Esophagus squamous epithelium (tissue), 4 donors: ENCODE measurements around the gene GANC.

Experiments used
- CTCF ChIP-seq, 6 experiments: fragments of 450-650 bp in 4 of 6; fragments of 200-600 bp in 2 of 6; sonication (generic) in 2 of 6; IDR thresholded peaks; one replicate each; pipeline ENCODE4 v1.5.1; 2016 to 2019; ENCODE audit warnings: antibody characterized with exemption in 6 of 6, mild to moderate bottlenecking in 4 of 6, moderate library complexity in 4 of 6
- POLR2A ChIP-seq, 4 donors: fragments of 450-650 bp; IDR thresholded peaks; one replicate each; pipeline ENCODE4 v1.6.1; 2017; ENCODE audit warnings: antibody characterized with exemption in 4 of 4, mild to moderate bottlenecking in 4 of 4, moderate library complexity in 3 of 4

- TF ChIP-seq CTCF (IDR thresholded peaks at IDR 0.05) (no peak), POLR2A (IDR thresholded peaks at IDR 0.05) (no peak)
These were observed 51.3 kb downstream of the GANC start for GRCh38 chr15:42324308-42324707.
